ENCODE results near the gene TRABD2B. TPM values are rescaled to one million over a fixed set of nuclear protein-coding genes. Genes with fewer than 3 reads are reported as not detected.

TRABD2B gene
- total RNA-seq, 1 experiment from 2014 or later, result 10.3 TPM

DNA sequence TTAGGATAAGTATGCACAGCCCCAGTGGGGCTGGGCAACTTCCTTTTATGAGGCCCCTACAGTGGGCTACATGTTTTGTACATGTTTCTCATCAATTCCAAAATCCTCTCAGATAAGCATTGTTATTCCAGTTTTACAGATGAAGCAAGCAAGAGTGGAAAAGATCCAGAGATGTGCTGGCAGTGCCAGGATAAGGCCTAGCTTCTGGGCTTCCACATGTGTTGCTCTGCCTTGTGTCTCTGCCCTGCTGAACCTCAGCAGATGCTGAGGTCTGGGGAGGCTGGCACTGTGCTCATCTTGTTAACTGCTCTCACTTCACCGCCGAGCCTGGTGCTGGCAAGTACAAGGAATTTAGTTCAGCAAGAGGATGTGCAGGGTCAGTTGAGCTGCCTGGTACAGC is 202.1 kb downstream of the TRABD2B start (continued):
- TF ChIP-seq ZNF219 (CRISPR knock-in tag; IDR thresholded peaks at IDR 0.05; ENCODE audit: borderline replicate concordance) (no peak), MXD4 (CRISPR knock-in tag; IDR thresholded peaks at IDR 0.05; ENCODE audit: borderline replicate concordance) (no peak), SMAD4 (CRISPR knock-in tag; IDR thresholded peaks at IDR 0.05) (no peak), ZNF263 (CRISPR knock-in tag; IDR thresholded peaks at IDR 0.05; ENCODE audit: low read depth) (no peak), MYBL2 (CRISPR knock-in tag; IDR thresholded peaks at IDR 0.05) (no peak), ZNF317 (CRISPR knock-in tag; IDR thresholded peaks at IDR 0.05; ENCODE audit: borderline replicate concordance, low read depth) (no peak), NR3C1 (CRISPR knock-in tag; conservative IDR thresholded peaks at IDR 0.05; ENCODE audit: low read depth) (no peak), GABPB1 (CRISPR knock-in tag; IDR thresholded peaks at IDR 0.05) (no peak), RELA (CRISPR knock-in tag; IDR thresholded peaks at IDR 0.05; ENCODE audit: borderline replicate concordance) (no peak), ZNF416 (CRISPR knock-in tag; IDR thresholded peaks at IDR 0.05) (no peak)
- TF ChIP-seq, protein P1, sequence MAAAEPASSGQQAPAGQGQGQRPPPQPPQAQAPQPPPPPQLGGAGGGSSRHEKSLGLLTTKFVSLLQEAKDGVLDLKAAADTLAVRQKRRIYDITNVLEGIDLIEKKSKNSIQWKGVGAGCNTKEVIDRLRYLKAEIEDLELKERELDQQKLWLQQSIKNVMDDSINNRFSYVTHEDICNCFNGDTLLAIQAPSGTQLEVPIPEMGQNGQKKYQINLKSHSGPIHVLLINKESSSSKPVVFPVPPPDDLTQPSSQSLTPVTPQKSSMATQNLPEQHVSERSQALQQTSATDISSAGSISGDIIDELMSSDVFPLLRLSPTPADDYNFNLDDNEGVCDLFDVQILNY (CRISPR knock-in tag; IDR thresholded peaks at IDR 0.05), result no peak
- TF ChIP-seq, protein P2, sequence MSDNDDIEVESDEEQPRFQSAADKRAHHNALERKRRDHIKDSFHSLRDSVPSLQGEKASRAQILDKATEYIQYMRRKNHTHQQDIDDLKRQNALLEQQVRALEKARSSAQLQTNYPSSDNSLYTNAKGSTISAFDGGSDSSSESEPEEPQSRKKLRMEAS (CRISPR knock-in tag; IDR thresholded peaks at IDR 0.05), result no peak
- TF ChIP-seq, protein P3, sequence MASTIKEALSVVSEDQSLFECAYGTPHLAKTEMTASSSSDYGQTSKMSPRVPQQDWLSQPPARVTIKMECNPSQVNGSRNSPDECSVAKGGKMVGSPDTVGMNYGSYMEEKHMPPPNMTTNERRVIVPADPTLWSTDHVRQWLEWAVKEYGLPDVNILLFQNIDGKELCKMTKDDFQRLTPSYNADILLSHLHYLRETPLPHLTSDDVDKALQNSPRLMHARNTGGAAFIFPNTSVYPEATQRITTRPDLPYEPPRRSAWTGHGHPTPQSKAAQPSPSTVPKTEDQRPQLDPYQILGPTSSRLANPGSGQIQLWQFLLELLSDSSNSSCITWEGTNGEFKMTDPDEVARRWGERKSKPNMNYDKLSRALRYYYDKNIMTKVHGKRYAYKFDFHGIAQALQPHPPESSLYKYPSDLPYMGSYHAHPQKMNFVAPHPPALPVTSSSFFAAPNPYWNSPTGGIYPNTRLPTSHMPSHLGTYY (CRISPR knock-in tag; IDR thresholded peaks at IDR 0.05), result no peak

DNA sequence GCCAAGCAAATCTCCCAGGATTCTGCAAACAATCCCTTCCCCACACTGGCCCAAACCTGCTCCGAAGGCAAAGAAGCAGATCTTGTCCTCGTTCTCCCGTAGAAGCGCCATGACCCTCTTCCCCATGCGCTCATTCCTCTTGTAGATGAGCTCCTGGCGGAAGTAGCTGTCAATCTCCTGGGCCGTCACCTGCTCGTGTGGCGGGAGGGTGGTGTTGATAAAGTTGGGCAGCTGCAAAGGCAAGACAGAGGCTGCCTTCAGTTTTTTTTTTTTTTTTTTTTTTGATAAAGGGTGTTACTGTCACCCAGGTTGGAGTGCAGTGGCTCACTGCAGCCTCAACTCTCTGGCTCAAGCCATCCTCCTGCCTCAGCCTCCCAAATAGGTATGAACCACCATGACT is 202.7 kb downstream of the TRABD2B start:
- ChIA-PET CTCF (interaction anchor here (1.6 kb wide), 1 partner anchor 9 kb away, joined by 4 read pairs; no protein-coding TSS in a partner anchor), POLR2A (no interaction called here)
- ATAC-seq (no peak), DNase-seq (ENCODE audit: low spot score) (no peak)
- Mint-ChIP-seq H3K4me3 (no peak overlapping the region), H3K27me3 (ENCODE audit: low read depth) (no peaks in the 10 kb centered on the region), H3K36me3 (no peaks in the 10 kb centered on the region), H3K4me1 (no peaks in the 10 kb centered on the region), H3K9me3 (no peaks in the 10 kb centered on the region), H3K27ac (no peak overlapping the region)
- TF ChIP-seq, protein P4, sequence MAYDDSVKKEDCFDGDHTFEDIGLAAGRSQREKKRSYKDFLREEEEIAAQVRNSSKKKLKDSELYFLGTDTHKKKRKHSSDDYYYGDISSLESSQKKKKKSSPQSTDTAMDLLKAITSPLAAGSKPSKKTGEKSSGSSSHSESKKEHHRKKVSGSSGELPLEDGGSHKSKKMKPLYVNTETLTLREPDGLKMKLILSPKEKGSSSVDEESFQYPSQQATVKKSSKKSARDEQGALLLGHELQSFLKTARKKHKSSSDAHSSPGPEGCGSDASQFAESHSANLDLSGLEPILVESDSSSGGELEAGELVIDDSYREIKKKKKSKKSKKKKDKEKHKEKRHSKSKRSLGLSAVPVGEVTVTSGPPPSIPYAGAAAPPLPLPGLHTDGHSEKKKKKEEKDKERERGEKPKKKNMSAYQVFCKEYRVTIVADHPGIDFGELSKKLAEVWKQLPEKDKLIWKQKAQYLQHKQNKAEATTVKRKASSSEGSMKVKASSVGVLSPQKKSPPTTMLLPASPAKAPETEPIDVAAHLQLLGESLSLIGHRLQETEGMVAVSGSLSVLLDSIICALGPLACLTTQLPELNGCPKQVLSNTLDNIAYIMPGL (CRISPR knock-in tag; IDR thresholded peaks at IDR 0.05), result no peak
- TF ChIP-seq SMAD3 (CRISPR knock-in tag; IDR thresholded peaks at IDR 0.05; ENCODE audit: borderline replicate concordance) (no peak), ELF4 (CRISPR knock-in tag; IDR thresholded peaks at IDR 0.05; ENCODE audit: low read depth) (no peak), PRRX2 (CRISPR knock-in tag; IDR thresholded peaks at IDR 0.05) (no peak), NFATC4 (CRISPR knock-in tag; IDR thresholded peaks at IDR 0.05) (no peak), OVOL2 (CRISPR knock-in tag; IDR thresholded peaks at IDR 0.05; ENCODE audit: borderline replicate concordance) (no peak), GTF2I (CRISPR knock-in tag; conservative IDR thresholded peaks at IDR 0.05) (no peak), TP53 (CRISPR knock-in tag; IDR thresholded peaks at IDR 0.05) (no peak)
- TF ChIP-seq, protein P5, sequence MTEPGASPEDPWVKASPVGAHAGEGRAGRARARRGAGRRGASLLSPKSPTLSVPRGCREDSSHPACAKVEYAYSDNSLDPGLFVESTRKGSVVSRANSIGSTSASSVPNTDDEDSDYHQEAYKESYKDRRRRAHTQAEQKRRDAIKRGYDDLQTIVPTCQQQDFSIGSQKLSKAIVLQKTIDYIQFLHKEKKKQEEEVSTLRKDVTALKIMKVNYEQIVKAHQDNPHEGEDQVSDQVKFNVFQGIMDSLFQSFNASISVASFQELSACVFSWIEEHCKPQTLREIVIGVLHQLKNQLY (CRISPR knock-in tag; IDR thresholded peaks at IDR 0.05), result no peak
- TF ChIP-seq, protein P6, sequence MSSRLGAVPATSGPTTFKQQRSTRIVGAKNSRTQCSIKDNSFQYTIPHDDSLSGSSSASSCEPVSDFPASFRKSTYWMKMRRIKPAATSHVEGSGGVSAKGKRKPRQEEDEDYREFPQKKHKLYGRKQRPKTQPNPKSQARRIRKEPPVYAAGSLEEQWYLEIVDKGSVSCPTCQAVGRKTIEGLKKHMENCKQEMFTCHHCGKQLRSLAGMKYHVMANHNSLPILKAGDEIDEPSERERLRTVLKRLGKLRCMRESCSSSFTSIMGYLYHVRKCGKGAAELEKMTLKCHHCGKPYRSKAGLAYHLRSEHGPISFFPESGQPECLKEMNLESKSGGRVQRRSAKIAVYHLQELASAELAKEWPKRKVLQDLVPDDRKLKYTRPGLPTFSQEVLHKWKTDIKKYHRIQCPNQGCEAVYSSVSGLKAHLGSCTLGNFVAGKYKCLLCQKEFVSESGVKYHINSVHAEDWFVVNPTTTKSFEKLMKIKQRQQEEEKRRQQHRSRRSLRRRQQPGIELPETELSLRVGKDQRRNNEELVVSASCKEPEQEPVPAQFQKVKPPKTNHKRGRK (CRISPR knock-in tag; IDR thresholded peaks at IDR 0.05; ENCODE audit: borderline replicate concordance), result no peak
- TF ChIP-seq, protein P7, sequence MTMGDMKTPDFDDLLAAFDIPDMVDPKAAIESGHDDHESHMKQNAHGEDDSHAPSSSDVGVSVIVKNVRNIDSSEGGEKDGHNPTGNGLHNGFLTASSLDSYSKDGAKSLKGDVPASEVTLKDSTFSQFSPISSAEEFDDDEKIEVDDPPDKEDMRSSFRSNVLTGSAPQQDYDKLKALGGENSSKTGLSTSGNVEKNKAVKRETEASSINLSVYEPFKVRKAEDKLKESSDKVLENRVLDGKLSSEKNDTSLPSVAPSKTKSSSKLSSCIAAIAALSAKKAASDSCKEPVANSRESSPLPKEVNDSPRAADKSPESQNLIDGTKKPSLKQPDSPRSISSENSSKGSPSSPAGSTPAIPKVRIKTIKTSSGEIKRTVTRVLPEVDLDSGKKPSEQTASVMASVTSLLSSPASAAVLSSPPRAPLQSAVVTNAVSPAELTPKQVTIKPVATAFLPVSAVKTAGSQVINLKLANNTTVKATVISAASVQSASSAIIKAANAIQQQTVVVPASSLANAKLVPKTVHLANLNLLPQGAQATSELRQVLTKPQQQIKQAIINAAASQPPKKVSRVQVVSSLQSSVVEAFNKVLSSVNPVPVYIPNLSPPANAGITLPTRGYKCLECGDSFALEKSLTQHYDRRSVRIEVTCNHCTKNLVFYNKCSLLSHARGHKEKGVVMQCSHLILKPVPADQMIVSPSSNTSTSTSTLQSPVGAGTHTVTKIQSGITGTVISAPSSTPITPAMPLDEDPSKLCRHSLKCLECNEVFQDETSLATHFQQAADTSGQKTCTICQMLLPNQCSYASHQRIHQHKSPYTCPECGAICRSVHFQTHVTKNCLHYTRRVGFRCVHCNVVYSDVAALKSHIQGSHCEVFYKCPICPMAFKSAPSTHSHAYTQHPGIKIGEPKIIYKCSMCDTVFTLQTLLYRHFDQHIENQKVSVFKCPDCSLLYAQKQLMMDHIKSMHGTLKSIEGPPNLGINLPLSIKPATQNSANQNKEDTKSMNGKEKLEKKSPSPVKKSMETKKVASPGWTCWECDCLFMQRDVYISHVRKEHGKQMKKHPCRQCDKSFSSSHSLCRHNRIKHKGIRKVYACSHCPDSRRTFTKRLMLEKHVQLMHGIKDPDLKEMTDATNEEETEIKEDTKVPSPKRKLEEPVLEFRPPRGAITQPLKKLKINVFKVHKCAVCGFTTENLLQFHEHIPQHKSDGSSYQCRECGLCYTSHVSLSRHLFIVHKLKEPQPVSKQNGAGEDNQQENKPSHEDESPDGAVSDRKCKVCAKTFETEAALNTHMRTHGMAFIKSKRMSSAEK (CRISPR knock-in tag; IDR thresholded peaks at IDR 0.05; ENCODE audit: borderline replicate concordance), result no peak

All from WTC11 (cell line).